ENCODE data around the gene CSF3. TPM values are rescaled to one million over a fixed set of nuclear protein-coding genes. Genes with fewer than 3 reads are reported as not detected.

The CSF3 gene
- total RNA-seq, 1 experiment from 2014 or later, result not detected

GRCh38 chr17:39975801-39976200, 39.4 kb upstream of the CSF3 start:
- CTCF ChIA-PET, result no interaction called here
- no peak overlapping the region for H2AFZ ChIP-seq

DNA sequence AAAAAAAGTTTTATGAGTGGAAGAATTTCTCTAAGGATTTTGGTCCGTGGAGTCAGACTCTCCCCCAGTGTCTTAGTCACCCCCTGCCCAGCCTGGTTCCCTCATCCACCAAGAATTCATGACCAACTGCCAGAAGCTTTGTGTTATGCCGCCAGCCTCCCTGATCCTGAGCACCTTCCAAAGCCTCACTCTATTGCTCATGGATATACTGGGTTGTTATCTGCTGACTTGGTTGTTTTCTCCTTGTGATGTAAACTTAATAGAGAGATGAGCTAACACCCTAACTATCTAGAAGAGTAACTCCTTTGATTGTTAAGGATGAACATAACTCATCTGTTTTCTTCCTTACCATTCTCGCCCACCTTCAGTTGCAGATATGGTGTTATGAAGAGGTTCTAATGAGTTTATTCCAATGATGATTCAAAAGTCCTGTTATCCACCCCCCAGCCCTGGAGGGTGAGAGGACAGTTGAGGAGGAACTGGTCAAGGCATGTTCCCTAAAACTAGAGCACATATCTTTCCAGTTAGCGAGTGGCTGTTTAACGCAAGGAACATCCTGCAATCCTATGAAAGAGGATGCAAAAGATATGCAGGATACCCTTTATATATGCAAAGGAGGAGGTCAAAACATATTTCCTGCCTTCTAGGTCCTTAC, 36.1 kb upstream of the CSF3 start:
- no peaks in the 10 kb centered on the region for H3K36me3 ChIP-seq (ENCODE audit: low read depth)
- peaks cover 15% of the 10 kb centered on the region for H3K4me1 ChIP-seq (replicated peaks; ENCODE audit: insufficient read depth)
- intact Hi-C loops (cut with micrococcal nuclease; ENCODE audit: unreplicated experiment), result no loop called here
- H3K27ac ChIP-seq, result no peak overlapping the region
- DNase-seq, result no peak
- ChIA-PET CTCF (no interaction called here), POLR2A (ENCODE audit: unreplicated experiment) (interaction anchor here (0.6 kb wide), 1 partner anchor 25 kb away, joined by 15 read pairs; no protein-coding TSS in a partner anchor)
- H3K4me2 ChIP-seq, result peak overlapping the region; percentile 97; the same call in 1 of the 2 replicates
- no peaks in the 10 kb centered on the region for H3F3A ChIP-seq (ENCODE audit: insufficient read depth, low read depth)
- H2AFZ ChIP-seq, result no peak overlapping the region
- no peaks in the 10 kb centered on the region for H3K9me3 ChIP-seq (ENCODE audit: insufficient read depth, low read depth)
- H3K27me3 ChIP-seq (ENCODE audit: insufficient read depth, low read depth), result no peaks in the 10 kb centered on the region
- no peak overlapping the region for H3K4me3 ChIP-seq
- no peaks in the 10 kb centered on the region for H3K9me2 ChIP-seq (ENCODE audit: insufficient read depth)
- TF ChIP-seq EZH2 (IDR thresholded peaks at IDR 0.05; ENCODE audit: low read depth) (no peak), CTCF (conservative IDR thresholded peaks at IDR 0.05) (no peak)
- peaks cover 28% of the 10 kb centered on the region for H4K20me1 ChIP-seq (ENCODE audit: insufficient read depth)
- BruUV-seq (replicated peaks), result no TSS peak
- peaks cover 31% of the 10 kb centered on the region for H3K79me2 ChIP-seq (ENCODE audit: low read depth)

More at GRCh38 chr17:39975801-39976200, 39.4 kb upstream of the CSF3 start:
- H3K4me1 ChIP-seq (replicated peaks; ENCODE audit: insufficient read depth), result no peaks in the 10 kb centered on the region
- POLR2A ChIA-PET (ENCODE audit: unreplicated experiment), result interaction anchor here (0.7 kb wide), 3 partner anchors 12 to 1421 kb away, joined by 3 to 6 read pairs (median 4); no protein-coding TSS in a partner anchor
- intact Hi-C loops (cut with micrococcal nuclease; ENCODE audit: unreplicated experiment), result no loop called here
- H3K27me3 ChIP-seq (ENCODE audit: insufficient read depth, low read depth), result 0 out of 2 replicates have a peak, but pooled peaks cover 5% of the 10 kb centered on the region
- no peaks in the 10 kb centered on the region for H4K20me1 ChIP-seq (ENCODE audit: insufficient read depth)
- no peaks in the 10 kb centered on the region for H3K36me3 ChIP-seq (ENCODE audit: low read depth)
- no peaks in the 10 kb centered on the region for H3K9me3 ChIP-seq (ENCODE audit: insufficient read depth, low read depth)
- no peaks in the 10 kb centered on the region for H3K9me2 ChIP-seq (ENCODE audit: insufficient read depth)
- no peak overlapping the region for H3K4me3 ChIP-seq
- H3F3A ChIP-seq (ENCODE audit: insufficient read depth, low read depth), result no peaks in the 10 kb centered on the region
- no peak overlapping the region for H3K27ac ChIP-seq
- TF ChIP-seq CTCF (conservative IDR thresholded peaks at IDR 0.05) (no peak), EZH2 (IDR thresholded peaks at IDR 0.05; ENCODE audit: low read depth) (no peak)
- BruUV-seq (replicated peaks), result no TSS peak
- no peak overlapping the region for H3K4me2 ChIP-seq
- H3K79me2 ChIP-seq (ENCODE audit: low read depth), result peaks cover 1% of the 10 kb centered on the region
- DNase-seq, result no peak

- POLR2A ChIA-PET (ENCODE audit: unreplicated experiment), result interaction anchor here (0.6 to 0.9 kb wide), 3 partner anchors 42 to 197 kb away, joined by 3 to 5 read pairs (median 5); no protein-coding TSS in a partner anchor
- Histone ChIP-seq H3K4me3 (peak overlapping the region; percentile 100), H3F3A (ENCODE audit: insufficient read depth, low read depth) (no peaks in the 10 kb centered on the region), H3K4me2 (peak overlapping the region; percentile 97), H3K27me3 (ENCODE audit: insufficient read depth, low read depth) (no peaks in the 10 kb centered on the region), H3K4me1 (replicated peaks; ENCODE audit: insufficient read depth) (peaks cover 15% of the 10 kb centered on the region), H3K36me3 (ENCODE audit: low read depth) (peaks cover 4% of the 10 kb centered on the region; the same call in 1 of the 2 replicates), H2AFZ (peak overlapping the region; percentile 95), H3K79me2 (ENCODE audit: low read depth) (peaks cover 31% of the 10 kb centered on the region), H3K9me3 (ENCODE audit: insufficient read depth, low read depth) (no peaks in the 10 kb centered on the region), H3K27ac (no peak overlapping the region), H4K20me1 (ENCODE audit: insufficient read depth) (peaks cover 28% of the 10 kb centered on the region), H3K9me2 (ENCODE audit: insufficient read depth) (no peaks in the 10 kb centered on the region)
- intact Hi-C loops (cut with micrococcal nuclease; ENCODE audit: unreplicated experiment), result loop anchor here (1.0 to 10.0 kb wide), 7 partner anchors 21 to 435 kb away; partner anchors contain the start of gene MIEN1
- TF ChIP-seq EZH2 (IDR thresholded peaks at IDR 0.05; ENCODE audit: low read depth) (no peak), CTCF (conservative IDR thresholded peaks at IDR 0.05) (no peak)
- CTCF ChIA-PET, result interaction anchor here (0.6 to 1.5 kb wide), 6 partner anchors 21 to 395 kb away, joined by 3 to 13 read pairs (median 4); no protein-coding TSS in a partner anchor
- TSS peak; percentile 11 for BruUV-seq (replicated peaks)
- DNase-seq, result no peak
Observed at GRCh38 chr17:39979893-39980350, 35.3 kb upstream of the CSF3 start.

Measured in PC-9 (cell line).